DND-41 (cell line): ENCODE data around the gene OCA2.

ENCODE experiments used
- CTCF ChIP-seq: IDR thresholded peaks from 2 replicates; pipeline ENCODE4 v1.5.1; 2012; ENCODE audit warnings: borderline replicate concordance, low read length, moderate library complexity, mild to moderate bottlenecking; ENCODE audit not compliant: poor library complexity, severe bottlenecking; ENCODE audit errors: extremely low read depth
- EZH2 ChIP-seq: IDR thresholded peaks from 3 replicates; pipeline ENCODE4 v1.6.1; 2012; ENCODE audit warnings: borderline replicate concordance, low read depth, mild to moderate bottlenecking, moderate library complexity, low read length, inconsistent platforms; ENCODE audit not compliant: severe bottlenecking

- TF ChIP-seq CTCF (no peak), EZH2 (no peak)
These were observed 34.2 kb upstream of the OCA2 start for GRCh38 chr15:28133281-28133680.
